CD4-positive, alpha-beta T cell treated with Interferon alpha-2 for 1 hour (primary cell): Measurements from ENCODE around the gene TMEM161A.
A peak's percentile ranks its signal among the peaks of the same experiment; 100 is the strongest.
"Not testable (repeated sequence)": the region's sequence is repeated elsewhere in the genome, so short reads cannot be mapped to it uniquely, and the experiment has no call there.

Source experiments
- DNase-seq, 2 donors: peaks; one replicate each; pipeline ENCODE4 v3.0.0-alpha.2; 2020 to 2022

TMEM161A gene

GRCh38 chr19:19138109-19138981 lies at the start of gene TMEM161A:
Gene TMEM161A (minus strand): TSS chr19:19138478. CDS start chr19:19138428, 50 bp downstream.
- peak; percentile 96 to 98 for DNase-seq

DNA sequence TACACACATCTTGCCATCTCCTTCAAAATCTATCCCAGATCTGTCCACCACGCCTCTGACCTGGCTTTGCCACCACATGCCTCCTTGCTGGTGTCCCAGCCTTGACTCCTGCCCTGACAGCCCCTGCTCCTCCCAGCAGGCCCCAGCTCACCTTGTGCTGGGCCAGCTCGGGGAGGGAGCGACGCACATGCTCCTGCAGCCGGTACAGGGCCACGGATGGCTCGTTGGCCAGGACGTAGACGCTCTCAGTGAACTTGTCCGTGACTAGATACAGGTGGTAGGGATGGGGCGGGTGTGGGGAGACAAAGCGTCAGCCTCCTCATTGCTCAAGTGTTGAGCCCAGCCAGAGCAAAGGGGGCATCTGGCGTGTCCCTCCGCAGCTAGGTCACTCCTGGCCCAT lies 48.5 kb upstream of the TMEM161A start:
- no peak for DNase-seq

DNA sequence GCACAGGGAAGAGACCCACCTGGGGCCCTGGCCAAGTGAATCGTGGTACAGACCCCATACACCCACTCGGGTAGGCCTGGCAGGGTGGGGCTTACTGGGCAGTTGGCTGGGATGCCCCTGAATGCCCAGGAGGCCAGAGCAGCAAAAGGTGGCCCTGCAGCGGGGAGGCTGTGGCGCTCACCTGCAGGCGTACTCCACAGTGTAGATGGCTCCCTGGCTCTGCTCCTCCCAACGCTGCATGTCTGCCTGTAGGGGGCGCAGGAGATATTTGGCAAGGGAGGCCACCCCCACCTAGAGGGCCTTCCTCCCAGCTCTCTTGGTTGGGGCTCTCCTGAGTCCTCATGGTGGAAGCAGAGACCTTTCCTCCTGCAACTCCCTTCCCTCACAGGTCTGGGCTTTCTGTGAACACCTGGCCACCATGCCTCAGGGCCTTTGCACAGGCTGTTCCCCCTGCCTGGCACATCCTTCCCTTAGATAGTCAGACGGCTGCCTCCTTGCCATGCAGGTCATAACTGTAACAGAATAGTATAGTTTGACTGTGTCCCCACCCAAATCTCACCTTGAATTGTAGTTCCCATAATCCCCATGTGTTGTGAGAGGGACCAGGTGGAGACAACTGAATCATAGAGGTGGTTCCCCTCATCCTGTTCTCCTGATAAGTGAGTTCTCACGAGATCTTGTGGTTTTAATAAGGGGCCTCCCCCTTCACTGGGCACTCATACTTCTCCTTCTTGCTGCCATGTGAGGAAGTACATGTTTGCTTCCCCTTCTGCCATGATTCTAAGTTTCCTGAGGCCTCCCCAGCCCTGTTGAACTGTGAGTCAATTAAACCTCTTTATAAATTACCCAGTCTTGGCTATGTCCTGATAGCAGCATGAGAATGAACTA lies 47.8 kb upstream of the TMEM161A start:
- peak; percentile 49 to 75 for DNase-seq

- no peak for DNase-seq
Observed at GRCh38 chr19:19181488-19181998, 43.3 kb upstream of the TMEM161A start.

DNA sequence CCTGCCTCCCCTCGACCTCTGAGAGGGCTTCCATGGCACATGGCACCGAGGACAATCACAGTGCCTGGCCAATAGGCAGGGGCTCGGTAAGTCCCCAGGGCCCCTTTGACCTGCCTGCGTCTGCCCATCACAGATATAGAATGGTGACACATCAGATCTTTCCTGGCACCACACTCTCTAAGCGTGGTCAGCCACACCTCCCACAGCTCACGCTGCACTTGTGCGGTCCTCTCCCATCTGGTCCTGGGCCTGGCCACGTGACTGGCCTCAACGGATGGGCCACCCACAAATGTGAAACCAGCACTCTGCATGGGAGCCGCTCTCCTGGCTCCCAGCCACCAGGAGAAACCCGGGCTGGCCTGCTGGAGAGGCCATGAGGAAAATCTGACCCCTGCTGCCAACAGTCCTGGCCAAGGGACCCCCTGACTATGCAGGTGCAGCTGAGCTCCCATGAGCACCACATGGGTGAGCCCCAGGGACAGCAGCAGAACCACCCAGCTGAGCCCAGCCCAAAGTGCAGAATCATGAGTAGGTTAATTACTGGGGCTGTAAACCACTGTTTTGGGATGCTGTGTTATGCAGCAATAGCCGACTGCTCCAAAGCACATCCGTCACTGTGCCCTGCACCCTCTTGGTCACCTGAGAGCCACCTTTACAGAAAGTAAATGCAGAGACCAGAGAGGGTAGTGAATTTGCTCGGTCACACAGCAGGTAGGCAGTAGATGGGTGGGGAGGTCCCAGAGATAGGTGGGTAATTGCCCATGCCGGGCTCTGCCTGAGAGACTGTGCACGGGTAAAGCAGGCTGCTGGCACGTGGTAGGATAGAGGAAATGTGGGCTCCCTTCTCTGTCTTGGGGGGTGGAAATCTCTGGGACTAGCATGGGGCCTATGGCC lies 41.5 kb upstream of the TMEM161A start:
- DNase-seq = no peak

- DNase-seq = no peak
Observed at GRCh38 chr19:19176950-19177349, 38.7 kb upstream of the TMEM161A start.

DNA sequence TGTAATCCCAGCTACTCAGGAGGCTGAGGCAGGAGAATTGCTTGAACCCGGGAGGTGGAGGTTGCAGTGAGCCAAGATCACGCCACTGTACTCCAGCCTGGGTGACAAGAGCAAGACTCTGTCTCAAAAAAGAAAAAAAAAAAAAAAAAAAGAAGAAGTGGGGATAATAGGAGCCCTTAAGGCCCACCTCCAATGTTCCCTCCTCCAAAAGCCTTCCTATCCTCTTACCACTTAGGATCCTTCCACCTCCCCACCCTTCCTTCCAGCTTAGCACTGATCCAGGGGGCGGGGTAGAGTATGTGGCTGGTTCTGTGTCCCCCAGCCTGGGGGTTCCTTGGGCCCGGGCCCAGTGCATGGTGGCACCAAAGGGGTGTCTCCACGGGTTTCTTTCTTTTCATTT lies 35.0 kb upstream of the TMEM161A start:
- not testable (repeated sequence) for DNase-seq

DNA sequence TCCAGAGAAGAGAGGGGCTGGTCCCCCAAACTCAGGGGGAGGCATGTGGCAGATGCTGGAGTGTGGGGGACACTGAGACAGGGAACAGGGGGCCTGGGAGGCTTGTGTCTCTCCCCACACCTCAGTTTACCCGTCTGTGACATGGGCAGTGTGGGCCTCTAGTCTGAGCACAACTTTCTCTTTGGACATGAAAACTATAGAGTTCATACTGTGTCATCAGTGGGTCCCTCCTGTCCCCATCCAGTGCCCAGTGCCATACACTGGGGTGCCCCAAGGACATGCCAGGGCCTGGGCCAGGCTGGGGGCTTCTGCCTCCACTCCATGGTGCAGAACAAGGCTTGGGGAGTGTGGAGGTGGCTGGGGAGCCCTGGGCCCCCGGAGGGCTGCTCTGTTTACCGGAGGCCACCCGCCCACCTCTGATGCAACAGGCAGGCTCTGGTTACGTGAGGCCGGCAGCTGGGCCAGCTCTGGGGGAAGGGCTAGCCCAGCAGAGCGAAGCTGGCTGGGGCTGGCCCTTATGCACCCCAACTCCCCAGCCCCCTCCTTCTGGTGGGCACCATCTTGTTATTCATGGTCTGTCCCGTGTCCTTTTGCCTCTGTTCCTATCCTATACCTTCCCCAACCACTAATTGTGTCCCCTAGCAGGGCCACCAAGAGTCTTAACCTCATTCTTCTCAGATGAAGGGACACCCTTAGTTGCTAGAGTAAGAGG lies 33.7 kb upstream of the TMEM161A start:
- no peak for DNase-seq

- DNase-seq = no peak
Observed at GRCh38 chr19:19170873-19171672, 32.8 kb upstream of the TMEM161A start.

DNA sequence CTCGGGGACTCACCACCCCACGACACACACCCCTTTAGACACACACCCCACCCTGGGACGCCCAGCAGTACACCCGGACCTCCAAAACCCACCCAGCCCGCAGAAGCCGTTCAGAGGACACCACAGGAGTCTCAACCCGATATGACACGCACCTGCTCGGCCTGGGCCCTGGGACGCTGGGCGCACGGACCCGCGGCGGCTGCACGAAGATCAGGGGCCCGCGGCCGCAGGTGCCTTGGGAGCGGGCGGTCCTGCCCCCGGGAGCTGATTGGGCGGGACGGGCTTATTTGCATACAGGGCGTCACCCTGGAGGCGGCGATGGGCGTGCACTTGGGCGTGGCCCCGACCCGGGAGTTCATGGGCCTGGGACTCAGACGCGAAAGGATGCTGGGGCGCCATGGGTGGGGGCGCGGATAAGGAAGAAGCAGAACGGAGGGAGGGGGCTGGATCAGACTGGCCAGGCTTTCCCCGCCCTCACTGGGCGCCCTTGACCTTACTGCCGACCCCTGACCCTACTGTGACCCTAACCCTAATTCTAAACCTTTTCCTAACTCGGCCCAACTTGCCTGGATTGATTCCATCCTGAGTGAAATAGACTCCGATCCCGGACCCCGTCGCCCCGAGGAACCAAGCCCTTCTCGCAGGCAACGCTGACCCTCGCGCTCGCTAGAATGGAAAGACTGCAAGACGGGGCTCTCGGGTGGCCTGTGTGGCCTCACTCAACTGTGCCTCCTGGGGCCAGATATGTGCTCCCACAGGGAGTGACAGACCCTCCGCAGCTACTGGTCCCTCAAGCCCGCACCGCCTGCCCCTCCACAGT lies 32.0 kb upstream of the TMEM161A start, which contains the start of gene MEF2B:
MEF2B (minus strand) TSS at position 211 of the 820 bp plus-strand sequence. CDS start 19,528 bp downstream, outside the sequence.
- DNase-seq = peak; percentile 75 to 78

DNA sequence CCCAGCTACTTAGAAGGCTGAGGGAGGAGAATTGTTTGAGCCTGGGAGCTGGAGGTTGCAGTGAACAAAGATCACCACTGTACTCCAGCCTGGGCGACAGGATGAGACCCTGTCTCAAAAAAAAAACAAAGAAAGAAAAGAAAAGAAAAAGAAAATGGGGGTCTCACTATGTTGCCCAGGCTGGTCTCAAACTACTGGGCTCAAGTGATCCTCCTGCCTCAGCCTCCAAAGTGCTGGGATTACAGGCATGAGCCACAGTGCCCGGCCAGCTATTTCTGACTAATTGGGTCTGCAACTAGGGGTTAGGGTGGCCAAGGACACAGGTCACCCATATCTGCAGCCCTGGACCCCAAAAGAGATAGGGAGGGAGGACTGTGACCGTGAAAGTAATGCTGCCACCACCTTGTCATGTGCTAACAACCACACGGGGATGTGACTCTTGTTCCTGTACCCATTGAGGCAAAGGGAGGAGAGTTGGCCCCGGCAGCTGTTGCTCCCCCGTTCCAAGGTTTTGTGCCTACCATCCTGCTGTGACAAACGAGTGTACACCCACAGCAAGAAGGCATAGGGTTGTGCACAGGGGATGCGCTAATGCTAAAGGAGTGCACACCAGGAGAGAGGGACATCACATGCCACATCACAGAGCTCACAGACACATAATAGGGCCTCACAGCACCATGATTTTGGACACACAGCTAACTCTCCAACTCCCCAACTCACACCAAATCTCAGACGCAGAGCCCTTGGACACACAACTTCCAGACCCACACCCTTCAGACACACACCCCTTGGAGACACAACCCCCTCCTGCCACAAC lies 31.2 kb upstream of the TMEM161A start:
- no peak for DNase-seq

DNA sequence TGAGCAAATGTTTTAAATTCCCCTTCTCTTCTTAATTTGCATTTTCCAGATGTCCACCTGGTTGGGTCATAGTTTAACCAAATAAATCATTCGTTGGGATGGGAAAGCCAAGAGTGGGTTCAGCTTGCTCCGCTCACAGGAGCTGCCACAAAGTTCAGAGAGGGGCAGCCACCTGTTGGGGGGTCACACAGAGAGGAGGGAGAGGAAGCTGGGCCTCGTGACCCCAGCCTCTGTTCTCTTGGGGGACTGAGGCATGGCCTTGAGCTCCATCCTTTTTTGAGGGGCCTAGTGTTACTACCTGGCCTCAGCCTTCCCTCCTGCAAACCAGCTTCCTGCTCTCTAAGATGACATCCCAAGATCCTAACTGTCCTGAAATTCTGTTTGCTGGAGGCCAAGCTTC lies 29.3 kb upstream of the TMEM161A start:
- DNase-seq = no peak

GRCh38 chr19:19165396-19165795 lies 27.1 kb upstream of the TMEM161A start:
- DNase-seq = no peak

DNA sequence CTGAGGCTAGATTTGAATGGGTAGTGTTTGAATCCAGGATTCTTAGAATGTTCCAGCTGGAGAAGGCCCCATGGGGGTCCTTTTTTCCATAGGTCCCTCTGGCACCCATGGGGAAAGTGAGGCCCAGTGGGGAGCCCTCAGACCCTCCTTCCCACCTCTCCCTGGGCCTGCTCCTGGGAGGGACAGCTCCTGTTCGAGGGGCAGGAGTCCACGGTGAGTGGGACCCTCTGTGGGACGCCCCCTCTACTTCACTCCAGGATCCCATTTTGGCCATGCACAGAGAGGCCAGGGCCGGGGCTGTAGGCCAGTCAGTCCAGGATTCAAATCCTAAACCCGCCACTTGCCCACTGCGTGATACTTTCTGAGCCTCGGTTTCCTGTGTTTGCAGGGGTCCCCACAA lies 24.2 kb upstream of the TMEM161A start:
- DNase-seq = no peak

GRCh38 chr19:19160461-19161035 lies 22.3 kb upstream of the TMEM161A start:
- peak in 1 of 2 donors; percentile 25 for DNase-seq

DNA sequence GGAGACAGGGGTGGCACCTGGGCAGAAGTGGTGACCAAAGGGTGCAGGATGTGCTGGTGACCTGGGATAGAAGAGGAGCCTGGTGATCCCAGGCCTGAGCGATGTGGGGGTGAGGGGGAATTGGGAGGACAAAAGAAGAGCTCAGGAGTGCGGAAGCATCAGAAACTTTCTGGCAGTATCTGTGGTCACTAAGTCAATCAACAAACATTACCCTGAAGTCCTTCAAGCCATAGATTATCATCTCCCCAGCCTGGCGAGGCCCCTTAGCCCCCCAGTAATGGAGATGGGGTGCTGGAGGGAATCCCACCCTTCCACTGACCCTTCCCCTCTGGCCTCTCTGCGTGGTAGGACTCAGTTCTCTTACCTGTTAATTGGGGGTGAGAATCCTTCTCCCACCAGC lies 21.3 kb upstream of the TMEM161A start:
- DNase-seq = no peak

DNA sequence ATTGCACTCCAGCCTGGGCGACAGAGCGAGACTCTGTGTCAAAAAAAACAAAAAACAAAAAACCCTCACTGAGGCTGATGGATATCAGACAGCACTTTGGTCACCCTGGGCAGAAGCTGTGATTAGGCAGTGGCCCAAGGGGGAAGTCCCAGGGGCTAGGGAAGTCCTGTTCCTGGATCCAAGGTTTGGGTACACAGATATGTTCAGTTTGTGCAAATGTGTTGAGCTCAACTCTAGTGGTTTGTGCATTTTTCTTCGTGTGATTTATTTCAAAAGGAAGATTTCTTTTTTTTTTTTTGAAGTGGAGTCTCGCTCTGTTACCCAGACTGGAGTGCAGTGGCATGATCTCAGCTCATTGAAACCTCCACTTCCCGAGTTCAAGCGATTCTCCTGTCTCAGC lies 19.5 kb upstream of the TMEM161A start:
- no peak for DNase-seq

DNA sequence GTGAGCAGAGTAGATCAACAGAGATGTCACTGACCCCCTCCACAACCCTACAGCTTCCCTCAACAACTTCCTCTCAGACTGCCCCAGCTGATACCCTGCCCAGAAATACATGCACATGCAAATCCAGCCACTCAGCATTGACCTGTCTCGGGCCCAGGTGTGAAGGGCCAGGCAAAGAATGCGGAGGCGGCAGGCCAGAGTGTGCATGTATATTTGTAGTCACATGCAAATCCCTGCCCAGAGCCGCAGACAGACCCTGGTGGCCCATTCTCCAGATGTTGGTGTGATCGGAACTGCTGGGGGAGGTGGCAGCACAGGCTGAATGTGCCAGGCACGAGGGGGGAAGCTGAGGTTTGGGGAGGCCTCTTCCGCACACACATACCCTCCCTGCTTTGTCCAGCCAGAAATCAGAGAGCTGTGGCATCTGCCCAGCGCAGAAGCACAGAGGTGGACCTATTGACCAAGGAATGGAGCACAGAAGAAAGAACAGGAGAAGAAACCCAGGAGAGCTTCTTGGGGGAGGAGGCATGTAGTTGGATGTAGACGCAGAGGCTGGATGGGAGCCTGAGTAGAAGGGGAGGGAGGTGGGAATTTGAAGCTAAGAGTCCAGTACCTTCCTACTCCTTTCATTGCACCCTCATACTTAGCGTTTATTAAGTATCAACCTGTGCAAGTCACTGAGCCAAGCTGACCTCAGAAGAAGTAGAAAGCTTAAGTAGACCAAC lies 17.4 kb upstream of the TMEM161A start:
- no peak for DNase-seq
